RWPE2 (cell line): Measurements from ENCODE around the gene TMEM205.
A peak's percentile ranks its signal among the peaks of the same experiment; 100 is the strongest.

Source experiments
- ATAC-seq: fragments of 200-7000 bp; cut with Tn5 transposase; 3 replicates; pipeline ENCODE4 v1.9.1; 2021; ENCODE audit warnings: low read depth
- DNase-seq: peaks from one replicate; pipeline ENCODE4 v3.0.0-alpha.2; 2020; ENCODE audit warnings: low spot score
- H3K27ac ChIP-seq: fragments of 450-650 bp; 2 replicates; pipeline ENCODE4 v1.5.1; 2017; ENCODE audit warnings: mild to moderate bottlenecking; ENCODE audit not compliant: poor library complexity, severe bottlenecking
- H3K27me3 ChIP-seq: fragments of 250-450 bp; sonication (Bioruptor Pico); 2 replicates; pipeline ENCODE4 v1.5.1; 2021; ENCODE audit warnings: mild to moderate bottlenecking, moderate library complexity; ENCODE audit not compliant: insufficient read depth, poor library complexity, severe bottlenecking
- H3K36me3 ChIP-seq: fragments of 250-450 bp; sonication (Bioruptor Pico); 2 replicates; pipeline ENCODE4 v1.5.1; 2020; ENCODE audit warnings: low read depth, mild to moderate bottlenecking, moderate library complexity
- H3K4me1 ChIP-seq: fragments of 250-450 bp; sonication (Bioruptor Pico); 2 replicates; pipeline ENCODE4 v1.5.1; 2021; ENCODE audit warnings: mild to moderate bottlenecking, moderate library complexity; ENCODE audit not compliant: insufficient read depth, poor library complexity, severe bottlenecking
- H3K4me3 ChIP-seq: fragments of 250-450 bp; sonication (Bioruptor Pico); 2 replicates; pipeline ENCODE4 v1.5.1; 2021; ENCODE audit warnings: mild to moderate bottlenecking, moderate library complexity; ENCODE audit not compliant: severe bottlenecking
- H3K9me3 ChIP-seq: fragments of 250-450 bp; sonication (Bioruptor Pico); 2 replicates; pipeline ENCODE4 v1.5.1; 2021; ENCODE audit warnings: mild to moderate bottlenecking, moderate library complexity; ENCODE audit not compliant: severe bottlenecking
- CTCF ChIP-seq: fragments of 450-650 bp; IDR thresholded peaks from one replicate; pipeline ENCODE4 v1.5.1; 2017; ENCODE audit warnings: mild to moderate bottlenecking, moderate library complexity; ENCODE audit not compliant: poor library complexity, severe bottlenecking

Gene TMEM205

GRCh38 chr19:11295665-11296245 lies 50.3 kb downstream of the TMEM205 start, which contains the start of gene TSPAN16:
TSPAN16 (plus strand) TSS chr19:11296160; CDS start chr19:11296298, 138 bp downstream.
- no peak within 1 kb of the TSS for H3K27ac ChIP-seq

GRCh38 chr19:11295180-11295579 lies 50.9 kb downstream of the TMEM205 start:
- DNase-seq (no peak), ATAC-seq (no peak)
- Histone ChIP-seq H3K27ac (no peak overlapping the region), H3K4me1 (no peaks in the 10 kb centered on the region), H3K27me3 (no peaks in the 10 kb centered on the region), H3K4me3 (no peak overlapping the region), H3K36me3 (no peaks in the 10 kb centered on the region), H3K9me3 (no peaks in the 10 kb centered on the region)
- no peak for TF ChIP-seq CTCF

More at GRCh38 chr19:11295665-11296245, 50.3 kb downstream of the TMEM205 start, which contains the start of gene TSPAN16:
- DNase-seq: no peak
- Histone ChIP-seq H3K36me3 (no peaks in the 10 kb centered on the region), H3K4me3 (no peak within 1 kb of the TSS), H3K4me1 (no peaks in the 10 kb centered on the region), H3K9me3 (no peaks in the 10 kb centered on the region), H3K27me3 (no peaks in the 10 kb centered on the region)
- ATAC-seq: no peak
- TF ChIP-seq CTCF: no peak

GRCh38 chr19:11293433-11294389 lies 52.4 kb downstream of the TMEM205 start:
- Histone ChIP-seq H3K4me1 (no peaks in the 10 kb centered on the region), H3K9me3 (no peaks in the 10 kb centered on the region), H3K36me3 (no peaks in the 10 kb centered on the region), H3K27ac (peak overlapping the region; percentile 47), H3K4me3 (no peak overlapping the region), H3K27me3 (no peaks in the 10 kb centered on the region)
- ATAC-seq (peak; percentile 96), DNase-seq (peak; percentile 94)
- peak; percentile 99 for TF ChIP-seq CTCF
